ENCODE measurements around the gene PARD6B.

GRCh38 chr20:50798650-50799049 lies 67.3 kb downstream of the PARD6B start:
- TF ChIP-seq CTCF (IDR thresholded peaks at IDR 0.05; ENCODE audit: low read depth, low read length), result no peak
- no peak for TF ChIP-seq EZH2phosphoT487 (IDR thresholded peaks at IDR 0.05; ENCODE audit: low read depth)

Data from OCI-LY3 (cell line).